ENCODE results near the gene FFAR1.
"Not testable (repeated sequence)": the region's sequence is repeated elsewhere in the genome, so short reads cannot be mapped to it uniquely, and the experiment has no call there.

Gene FFAR1

DNA sequence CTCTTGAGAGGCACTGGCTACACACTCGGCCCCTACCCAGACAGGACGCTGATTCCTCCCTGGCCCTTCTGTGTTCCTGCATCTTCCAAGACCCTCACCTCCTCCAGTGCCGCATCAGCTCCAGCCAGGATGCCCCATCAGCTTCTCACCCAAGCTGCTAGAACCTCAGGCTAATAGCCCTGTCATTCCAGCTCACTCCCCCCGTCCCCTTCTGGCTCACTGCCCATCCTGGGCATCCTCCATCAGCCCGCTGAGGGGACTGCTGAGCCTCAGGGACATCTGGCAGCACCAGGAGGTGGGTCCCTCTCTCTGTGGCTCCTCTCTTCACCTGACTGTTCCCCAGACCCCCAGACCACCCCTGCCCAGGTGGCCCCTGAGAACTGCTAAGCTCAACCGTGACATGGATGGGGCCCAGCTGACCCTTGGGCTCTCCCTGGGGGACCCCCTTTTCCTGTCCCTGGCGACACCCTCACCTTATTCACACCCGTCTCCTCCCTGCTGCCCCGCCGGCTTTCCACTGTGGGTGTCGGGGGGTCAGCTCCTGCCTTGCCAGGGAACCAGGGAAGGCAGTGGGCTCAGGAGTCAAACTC lies 15.4 kb downstream of the FFAR1 start:
- no peak for DNase-seq

DNA sequence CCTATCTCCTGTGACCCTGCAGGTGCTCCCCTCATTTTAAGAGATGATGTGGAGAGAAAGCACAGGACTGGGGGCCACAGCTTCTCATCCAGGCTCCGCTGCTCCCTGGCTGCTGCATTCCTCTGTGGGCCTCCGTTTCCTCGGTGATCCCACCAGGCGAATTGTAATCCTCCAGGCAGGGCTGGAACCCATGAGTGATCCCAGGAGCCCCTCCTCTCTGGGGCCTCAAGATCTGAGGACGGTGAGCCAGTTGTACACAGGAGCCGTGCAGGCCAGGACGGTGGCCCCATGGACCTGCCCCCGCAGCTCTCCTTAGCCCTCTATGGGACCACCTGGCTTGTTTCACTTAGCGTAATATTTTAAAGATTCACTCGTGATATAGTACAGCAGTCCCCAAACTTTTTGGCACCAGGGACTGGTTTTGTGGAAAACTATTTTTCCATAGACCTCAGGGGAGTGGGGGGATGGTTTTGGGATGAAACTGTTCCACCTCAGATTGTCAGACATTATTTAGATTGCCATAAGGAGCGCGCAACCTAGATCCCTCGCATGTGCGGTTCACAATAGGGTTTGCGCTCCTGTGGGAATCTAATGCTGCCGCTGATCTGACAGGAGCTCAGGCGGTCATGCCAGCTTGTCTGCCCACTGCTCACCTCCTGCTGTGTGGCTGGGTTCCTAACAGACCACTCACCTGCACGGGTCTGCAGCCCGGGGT lies 16.2 kb downstream of the FFAR1 start:
- no peak for DNase-seq

DNA sequence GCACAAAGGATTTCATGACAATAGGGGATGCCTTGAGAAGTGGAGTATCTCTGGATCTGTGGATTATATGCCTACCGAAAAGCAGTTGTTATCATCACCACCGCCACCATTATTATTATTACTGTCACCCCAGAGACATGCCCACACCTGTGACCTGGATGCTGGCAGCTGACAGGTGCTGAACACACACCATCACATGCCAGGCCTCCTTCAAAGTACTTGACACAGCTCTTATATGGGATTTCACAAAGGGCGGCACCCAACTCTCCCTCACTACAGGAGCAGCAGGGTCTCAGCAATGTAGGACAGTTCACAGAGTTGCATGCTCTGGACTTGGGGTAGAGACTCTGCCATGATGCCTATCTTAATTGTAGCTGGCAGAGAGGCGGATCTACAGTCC lies 17.6 kb downstream of the FFAR1 start:
- no peak for DNase-seq

DNA sequence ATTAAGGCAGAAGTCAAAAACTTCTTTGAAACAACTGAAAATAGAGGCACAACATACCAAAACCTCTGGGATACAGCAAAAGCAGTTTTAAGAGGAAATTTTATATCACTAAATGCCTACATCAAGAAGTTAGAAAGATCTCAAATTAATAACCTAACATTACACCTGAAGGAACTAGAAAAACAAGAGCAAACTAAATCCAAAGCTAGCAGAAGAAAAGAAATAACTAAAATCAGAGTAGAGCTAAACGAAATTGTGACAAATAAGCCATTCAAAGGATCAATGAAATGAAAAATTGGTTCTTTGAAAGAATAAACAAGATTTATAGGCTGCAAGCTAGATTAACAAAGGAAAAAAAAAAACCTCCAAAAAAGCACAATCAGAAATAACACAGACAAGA lies 20.7 kb downstream of the FFAR1 start:
- no peak for DNase-seq

DNA sequence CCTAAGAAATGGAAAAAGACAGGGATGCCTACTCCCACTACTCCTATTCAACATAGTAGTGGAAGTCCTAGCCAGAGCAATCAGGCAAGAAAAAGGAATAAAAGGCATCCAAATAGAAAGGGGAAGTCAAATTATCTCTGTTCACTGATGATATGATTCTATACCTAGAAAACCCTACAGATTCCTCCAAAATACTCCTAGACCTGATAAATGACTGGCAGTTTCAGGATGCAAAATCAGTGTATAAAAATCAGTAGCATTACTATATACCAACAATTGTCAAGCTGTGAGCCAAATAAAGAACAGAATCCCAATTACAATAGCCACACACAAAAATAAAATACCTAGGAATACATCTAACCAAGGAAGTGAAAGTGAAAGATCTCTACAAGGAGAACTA lies 21.8 kb downstream of the FFAR1 start:
- DNase-seq = no peak

DNA sequence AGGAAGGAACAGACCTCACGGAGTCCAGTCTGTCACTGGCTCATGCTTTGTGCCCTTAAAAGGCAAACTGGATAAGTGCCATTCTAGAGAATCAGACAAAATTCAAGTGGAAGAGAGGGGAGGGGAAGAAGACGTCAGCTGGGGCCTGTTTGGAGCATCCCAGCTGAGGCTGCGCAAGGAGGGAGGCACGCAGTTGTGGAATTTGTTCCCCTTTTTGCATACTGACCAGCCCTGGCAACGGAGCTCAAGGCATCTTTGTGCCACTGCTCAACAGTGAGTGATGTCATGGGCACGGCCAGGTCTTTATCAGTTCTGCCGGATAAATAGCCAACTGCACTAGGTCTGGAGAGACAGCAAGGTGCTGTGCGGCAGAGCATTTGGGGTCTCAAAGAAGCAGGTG lies 23.0 kb downstream of the FFAR1 start, which contains the start of gene GPR42:
TSS of gene GPR42 (plus strand) at position 347 of the 400 bp plus-strand sequence. CDS start 292 bp downstream, outside the sequence.
- no peak for DNase-seq

DNA sequence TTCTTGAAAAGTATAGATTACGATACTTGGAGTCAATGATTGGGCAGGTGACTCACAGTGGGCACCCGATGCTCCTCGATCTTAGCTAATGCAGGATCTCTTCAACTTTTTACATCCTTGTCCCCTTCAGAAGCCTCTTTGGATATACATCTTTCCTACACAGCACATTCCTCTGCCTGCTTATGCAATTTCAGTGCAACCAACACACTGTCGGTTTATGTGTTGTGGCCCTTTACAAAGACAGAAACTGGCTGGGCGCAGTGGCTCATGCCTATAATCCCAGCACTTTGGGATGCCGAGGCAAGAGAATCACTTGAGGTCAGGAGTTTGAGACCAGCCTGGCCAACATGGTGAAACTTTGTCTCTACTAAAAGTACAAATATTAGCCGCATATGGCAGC lies 25.8 kb downstream of the FFAR1 start:
- DNase-seq = no peak

DNA sequence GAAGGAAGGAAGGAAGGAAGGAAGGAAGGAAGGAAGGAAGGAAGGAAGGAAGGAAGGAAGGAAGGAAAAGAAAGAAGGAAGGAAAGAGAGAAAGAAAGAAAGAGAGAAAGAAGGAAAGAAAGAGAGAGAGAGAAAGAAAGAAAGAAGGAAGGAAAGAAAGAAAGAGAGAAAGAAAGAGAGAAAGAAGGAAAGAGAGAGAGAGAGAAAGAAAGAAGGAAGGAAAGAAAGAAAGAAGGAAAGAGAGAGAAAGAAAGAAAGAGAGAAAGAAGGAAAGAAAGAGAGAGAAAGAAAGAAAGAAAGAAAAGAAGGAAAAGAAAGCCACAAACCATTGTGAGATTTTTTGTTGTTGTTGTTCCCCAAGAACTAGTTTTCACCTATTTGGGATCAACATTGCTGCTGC lies 26.3 kb downstream of the FFAR1 start:
- not testable (repeated sequence) for DNase-seq

DNA sequence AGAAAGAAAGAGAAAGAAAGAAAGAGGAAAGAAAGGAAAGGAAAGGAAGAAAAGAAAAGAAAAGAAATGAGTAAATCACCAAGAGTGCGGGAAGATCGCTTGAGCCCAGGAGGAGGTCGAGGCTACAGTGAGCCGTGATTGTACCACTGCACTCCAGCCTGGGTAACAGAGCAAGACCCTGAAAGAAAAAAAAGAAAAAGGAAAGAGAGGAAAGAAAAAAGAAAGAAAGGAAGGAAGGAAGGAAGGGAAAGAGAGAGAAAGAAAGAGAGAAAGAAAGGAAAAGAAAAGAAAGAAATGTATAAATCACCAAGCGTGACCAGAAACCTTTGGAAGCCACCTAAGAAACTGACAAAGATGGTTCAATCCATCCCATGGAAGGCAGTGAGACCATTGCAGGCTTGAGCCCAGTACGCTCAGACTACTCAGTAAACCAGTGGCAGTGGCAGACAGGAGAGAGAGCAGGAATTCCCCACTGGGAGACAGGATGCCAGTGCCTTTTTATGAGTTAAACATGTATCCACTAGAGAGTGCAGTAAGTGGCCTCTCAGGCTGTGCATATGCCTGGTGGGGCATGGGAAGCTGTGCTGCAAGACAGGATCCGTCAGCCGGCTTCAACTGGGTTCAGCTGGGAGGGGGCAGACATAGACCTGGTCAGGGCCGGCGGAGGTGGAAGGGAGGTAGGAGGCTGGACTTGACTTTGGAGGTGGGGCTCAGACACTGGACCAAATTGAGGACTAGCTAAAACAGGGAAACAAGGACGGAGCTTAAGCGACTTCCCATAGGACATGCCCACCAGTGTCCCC lies 28.0 kb downstream of the FFAR1 start:
- DNase-seq = no peak

DNA sequence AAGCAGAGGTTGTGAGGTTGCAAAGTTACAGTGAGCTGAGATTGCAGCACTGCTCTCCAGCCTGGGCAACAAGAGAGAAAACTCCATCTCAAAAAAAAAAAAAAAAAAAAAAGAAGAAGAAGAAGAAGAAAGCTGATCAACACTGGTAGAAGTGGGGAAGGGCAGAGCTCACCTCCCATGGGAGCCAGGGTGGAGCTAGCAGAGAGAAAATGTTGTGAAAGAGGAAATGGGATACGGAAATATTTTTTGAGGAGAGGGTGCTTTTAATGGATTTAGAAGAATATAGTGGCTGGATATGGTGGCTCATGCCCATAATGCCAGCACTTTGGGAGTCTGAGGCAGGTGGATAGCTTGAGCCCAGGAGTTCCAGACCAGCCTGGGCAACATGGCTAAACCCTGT lies 30.0 kb downstream of the FFAR1 start:
- no peak for DNase-seq

DNA sequence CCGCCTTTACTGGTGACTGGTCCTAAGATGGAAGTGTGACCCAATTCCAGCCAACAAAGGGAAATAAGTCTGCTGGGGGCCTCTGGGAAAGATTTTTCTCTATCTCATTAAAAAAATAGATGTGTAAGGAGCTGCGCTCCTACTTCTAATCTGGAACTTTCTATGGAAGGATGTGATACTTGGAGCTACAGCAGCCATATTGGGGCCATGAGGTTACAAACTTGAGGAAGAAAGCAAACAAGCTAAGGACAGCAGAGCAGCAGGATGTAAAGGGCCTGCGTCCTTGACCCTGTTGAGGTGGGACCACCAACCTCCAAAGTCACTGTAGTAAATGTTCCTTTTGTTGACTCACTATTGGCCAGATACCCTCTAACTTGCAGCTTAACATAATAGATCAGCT lies 30.7 kb downstream of the FFAR1 start:
- no peak for DNase-seq

DNA sequence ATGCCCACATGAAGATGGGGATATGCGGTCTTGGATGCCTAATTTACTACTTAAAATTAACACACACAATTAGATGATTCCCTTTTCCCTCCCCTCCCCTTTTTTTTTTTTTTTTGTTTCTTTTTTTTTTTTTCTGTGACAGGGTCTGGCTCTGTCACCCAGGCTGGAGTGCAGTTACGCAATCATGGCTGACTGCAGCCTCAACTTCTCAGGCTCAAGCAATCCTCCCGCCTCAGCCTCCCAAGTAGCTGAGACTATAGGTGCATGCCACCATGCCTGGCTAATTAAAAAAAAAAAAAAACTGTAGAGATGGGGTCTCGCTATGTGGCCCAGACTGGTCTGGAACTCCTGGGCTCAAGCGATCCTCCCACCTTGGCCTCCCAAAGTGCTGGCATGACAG lies 31.8 kb downstream of the FFAR1 start:
- DNase-seq = not testable (repeated sequence)

DNA sequence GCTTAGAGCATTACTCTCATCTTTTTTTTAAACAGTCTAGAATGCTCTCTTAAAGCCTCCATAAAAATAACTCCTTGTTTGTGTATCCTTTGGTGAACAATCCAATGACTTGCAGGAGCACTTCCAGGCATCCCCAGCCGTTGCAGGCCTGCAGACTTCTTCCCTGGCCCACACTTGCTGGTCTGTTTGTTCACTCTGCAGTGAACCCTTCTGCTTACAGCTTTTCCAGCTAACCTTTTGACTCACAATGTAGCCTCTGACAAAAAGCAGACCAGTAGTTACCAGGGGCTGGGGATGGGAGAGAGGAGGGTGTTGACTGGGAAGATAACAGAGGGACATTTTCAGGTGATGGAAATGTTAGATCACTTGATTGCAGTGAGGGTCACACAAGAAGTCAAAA lies 32.3 kb downstream of the FFAR1 start:
- no peak for DNase-seq

DNA sequence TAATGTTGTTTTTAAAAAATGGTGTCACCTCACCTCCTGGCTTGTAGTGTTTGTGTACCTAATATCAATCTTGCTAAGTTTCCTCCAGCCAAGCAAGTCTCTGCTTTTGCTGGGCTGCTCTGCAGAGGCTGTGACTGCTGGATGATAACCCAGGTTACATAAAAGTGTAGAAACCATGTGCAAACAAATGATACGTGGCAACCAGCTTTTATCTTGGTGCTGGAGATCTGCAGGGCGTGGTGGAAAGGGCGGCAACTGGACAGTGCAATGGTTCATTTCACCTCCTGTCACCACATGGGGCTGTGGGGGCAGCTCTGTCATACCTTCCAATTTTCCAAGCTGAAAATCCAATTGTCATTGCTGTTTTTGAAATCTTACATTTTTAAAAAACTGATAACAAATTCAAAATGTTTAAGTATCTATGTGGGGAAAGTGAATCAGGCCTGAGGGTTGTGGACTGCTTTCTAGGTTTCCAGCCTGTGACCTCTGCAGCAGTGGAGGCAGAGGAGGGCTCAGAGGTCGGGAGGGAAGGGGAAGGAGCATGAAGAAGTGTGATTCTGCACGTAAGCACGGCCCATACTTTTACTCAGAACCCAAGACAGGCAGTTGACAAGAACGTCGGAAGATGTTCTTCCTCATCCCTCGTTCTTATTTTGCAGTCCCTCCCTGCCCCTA lies 32.9 kb downstream of the FFAR1 start:
- DNase-seq = no peak

DNA sequence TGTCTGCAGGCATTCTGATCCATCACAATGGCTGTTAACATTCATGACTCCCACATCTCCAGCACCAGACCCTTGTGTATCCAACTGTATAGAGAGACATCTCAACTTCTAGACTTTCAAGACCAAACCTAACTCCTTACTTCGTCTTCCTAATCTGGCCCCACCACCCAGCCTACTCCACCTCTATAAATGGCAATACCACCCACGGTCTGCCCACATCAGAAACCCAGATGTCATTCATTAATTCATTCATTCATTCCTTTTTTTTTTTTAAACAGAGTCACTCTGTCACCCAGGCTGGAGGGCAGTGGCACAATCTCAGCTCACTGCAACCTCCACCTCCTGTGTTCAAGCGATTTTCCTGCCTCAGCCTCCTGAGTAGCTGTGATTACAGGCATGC lies 33.6 kb downstream of the FFAR1 start:
- no peak for DNase-seq

DNA sequence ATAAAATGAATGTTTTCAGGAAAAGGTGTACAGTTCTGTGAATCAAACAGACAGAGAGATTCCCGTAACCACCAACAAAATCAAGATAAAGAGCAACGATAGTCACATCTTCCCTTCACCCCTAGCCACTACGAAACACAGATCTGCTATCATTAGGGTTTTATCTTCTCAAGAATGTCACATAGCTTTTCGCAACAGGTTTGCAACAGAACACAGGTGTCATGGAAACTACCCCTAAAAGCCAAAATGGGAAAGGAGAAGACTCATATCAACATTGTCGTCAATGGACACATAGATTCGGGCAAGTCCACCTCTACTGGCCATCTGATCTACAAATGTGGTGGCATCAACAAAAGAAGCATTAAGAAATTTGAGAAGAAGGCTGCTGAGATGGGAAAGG lies 34.2 kb downstream of the FFAR1 start:
- DNase-seq = no peak

DNA sequence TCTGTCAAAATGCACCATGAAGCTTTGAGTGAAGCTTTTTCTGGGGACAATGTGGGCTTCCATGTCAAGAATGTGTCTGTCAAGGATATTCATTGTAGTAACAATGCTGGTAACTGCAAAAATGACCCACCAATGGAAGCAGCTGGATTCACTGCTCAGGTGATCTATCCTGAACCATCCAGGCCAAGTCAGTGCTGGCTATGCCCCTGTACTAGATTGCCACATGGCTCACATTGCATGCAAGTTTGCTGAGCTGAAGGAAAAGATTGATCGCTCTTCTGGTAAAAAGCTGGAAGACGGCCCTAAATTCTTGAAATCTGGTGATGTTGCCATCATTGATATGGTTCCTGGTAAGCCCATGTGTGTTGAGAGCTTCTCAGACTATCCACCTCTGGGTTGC lies 35.8 kb downstream of the FFAR1 start:
- no peak for DNase-seq

DNA sequence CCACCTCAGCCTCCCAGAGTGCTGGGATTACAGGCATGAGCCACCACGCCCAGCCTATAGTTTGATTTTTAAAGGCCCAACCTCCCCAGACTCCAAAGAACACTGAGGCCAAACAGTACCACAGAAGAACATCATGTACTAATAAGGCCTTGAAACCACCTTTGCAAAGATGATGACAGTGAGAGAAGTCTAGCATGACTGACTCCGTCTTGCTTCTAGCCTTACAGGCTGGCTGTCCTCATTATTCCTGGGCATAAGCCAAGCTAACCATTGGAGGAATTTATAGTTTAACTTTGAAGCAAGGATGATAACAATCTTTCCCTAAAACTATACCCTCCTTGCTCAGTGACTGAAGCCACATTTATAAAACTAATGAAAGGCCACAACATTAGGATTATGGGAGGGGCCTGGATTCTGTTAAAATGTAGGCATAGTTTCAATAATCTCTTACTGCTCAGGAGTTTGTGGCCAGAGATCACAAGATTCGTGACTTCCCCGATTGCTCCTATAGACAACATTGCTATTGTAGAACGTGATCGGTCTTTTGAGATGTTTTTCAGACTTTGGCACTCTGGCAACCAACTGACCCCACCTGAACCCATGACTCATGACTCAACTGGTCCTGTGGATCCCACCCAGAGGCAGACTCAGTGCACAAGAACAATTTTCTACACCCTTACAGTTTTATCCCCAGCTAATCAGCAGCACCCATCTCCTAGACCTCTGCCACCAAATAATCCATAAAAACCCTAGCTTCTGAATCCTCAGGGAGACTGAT lies 40.8 kb downstream of the FFAR1 start:
- no peak for DNase-seq

DNA sequence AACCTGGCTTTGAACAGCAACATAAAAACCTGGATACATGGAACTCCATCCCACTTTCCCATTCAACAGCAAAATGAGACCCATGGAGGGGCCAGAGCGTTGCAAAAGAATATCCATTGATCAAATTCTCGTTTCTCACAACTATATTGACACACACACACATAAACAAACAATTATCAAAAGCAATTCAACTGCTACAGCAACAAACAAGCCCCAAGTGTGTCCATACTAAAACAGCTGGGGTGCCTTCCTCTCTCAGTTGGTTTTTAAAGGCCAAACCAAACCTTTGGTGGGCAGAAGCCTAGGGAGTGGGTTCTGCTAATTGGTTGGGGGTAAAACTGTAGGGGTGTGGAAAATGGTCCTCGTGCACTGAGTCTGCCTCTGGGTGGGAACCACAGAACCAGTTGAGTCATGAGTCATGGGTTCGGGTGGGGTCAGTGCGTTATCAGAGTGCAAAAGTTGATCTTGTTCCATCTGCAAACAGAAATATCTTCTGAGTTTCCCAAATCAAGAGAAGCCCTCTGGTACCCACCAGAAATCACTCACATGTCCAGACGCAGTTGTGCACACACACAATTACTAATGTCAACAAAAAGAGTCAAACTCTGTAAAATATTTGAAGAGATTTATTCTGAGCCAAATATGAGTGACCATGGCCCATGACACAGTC lies 41.6 kb downstream of the FFAR1 start:
- no peak for DNase-seq

DNA sequence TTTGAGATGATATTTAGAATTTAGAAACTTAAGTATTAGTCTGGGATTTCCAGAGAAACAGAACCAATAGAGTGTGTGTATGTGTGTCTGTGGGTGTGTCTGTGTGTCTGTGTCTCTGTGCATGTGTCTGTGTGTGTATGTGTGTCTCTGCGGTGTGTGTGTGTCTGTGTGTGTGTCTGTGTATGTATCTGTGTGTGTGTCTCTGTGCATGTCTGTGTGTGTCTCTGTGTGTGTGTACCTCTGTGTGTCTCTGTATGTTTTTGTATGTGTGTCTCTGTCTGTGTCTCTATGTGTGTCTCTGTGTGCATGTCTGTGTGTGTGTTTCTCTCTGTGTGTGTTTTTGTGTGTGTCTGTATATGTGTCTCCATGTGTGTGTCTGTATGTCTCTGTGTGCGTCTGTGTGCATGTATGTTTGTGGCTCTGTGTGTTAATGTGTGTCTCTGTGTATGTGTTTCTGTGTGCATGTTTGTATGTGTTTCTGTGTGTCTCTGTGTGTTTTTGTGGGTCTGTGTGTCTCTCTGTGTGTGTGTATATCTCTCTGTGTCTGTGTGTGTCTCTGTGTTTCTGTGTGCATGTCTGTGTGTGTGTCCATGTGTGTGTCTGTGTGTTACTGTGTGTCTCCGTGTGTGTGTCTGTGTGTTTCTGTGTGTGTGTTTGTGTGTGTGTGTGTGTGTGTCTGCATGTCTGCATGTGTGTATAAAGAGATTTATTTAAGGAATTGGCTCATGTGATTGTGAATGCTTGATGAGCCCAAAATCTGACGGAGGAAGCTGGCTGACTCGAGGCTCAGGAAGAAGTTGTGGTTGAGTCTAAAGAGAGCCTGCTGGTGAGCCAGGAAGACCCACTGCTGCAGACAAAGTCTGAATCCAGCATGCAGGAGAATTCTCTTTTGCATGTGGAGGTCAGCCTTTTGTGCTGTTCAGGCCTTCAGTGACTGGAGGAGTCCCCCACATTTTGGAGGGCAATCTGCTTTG lies 45.3 kb downstream of the FFAR1 start:
- no peak for DNase-seq
